GM12878 (cell line): ENCODE measurements around the gene CAMTA1. TPM values are rescaled to one million over a fixed set of nuclear protein-coding genes. Genes with fewer than 3 reads are reported as not detected.

Experiments
- ATAC-seq: fragments of 200-7000 bp; cut with Tn5 transposase; 3 replicates; pipeline ENCODE4 v1.9.1; 2020; ENCODE audit warnings: mild to moderate bottlenecking, moderate library complexity
- BruUV-seq: library from RNA; stranded (reverse); fragments of 400-500 nt; replicated peaks from 2 replicates; lab custom pipeline; 2021; lab: Mats Ljungman, UMichigan
- CTCF ChIA-PET: fragments of 300-600 bp; sonication (Branson Sonifier 250); formaldehyde crosslinking; extraction: SDS; loops from one replicate; lab custom pipeline; 2021; ENCODE audit warnings: inconsistent platforms; lab: Yijun Ruan, JAX
- POLR2A ChIA-PET: fragments of 350-600 bp; formaldehyde crosslinking; extraction: SDS; loops from one replicate; lab custom pipeline; 2021; ENCODE audit warnings: inconsistent platforms; lab: Charles Lee
- RAD21 ChIA-PET: fragments of 300-600 bp; sonication (Branson Sonifier 250); formaldehyde crosslinking; loops from one replicate; lab custom pipeline; 2023; ENCODE audit warnings: antibody characterized with exemption; ENCODE audit not compliant: unreplicated experiment; lab: Charles Lee
- SMC1A ChIA-PET: fragments of 300-600 bp; sonication (Branson Sonifier 250); formaldehyde crosslinking; loops from one replicate; lab custom pipeline; 2023; ENCODE audit not compliant: unreplicated experiment, uncharacterized antibody; lab: Charles Lee
- DNase-seq: peaks from one replicate; pipeline ENCODE4 v3.0.0-alpha.2; 2011; ENCODE audit warnings: low read depth, low spot score
- FAIRE-seq: peaks from 3 replicates; lab custom pipeline; 2011; peaks lifted over from hg19 to GRCh38; lab: Jason Lieb, UNC
- H2AFZ ChIP-seq: 2 replicates; pipeline ENCODE4 v1.6.0; 2011; ENCODE audit warnings: low read depth, low read length, control low read depth; ENCODE audit not compliant: control insufficient read depth
- H3K27ac ChIP-seq: 2 replicates; pipeline ENCODE4 v1.5.1; 2011; ENCODE audit warnings: control low read depth; ENCODE audit not compliant: control insufficient read depth, insufficient read depth
- H3K27me3 ChIP-seq, 2 experiments: replicated peaks in 1 of 2; 2 replicates each; pipeline versions ENCODE4 v1.6.0 to v1.6.1; 2011; ENCODE audit warnings: low read length in 1 of 2; ENCODE audit not compliant: control insufficient read depth in 2 of 2, insufficient read depth in 2 of 2
- H3K36me3 ChIP-seq, 2 experiments: 2 replicates each; pipeline ENCODE4 v1.5.1; 2011; ENCODE audit warnings: low read length in 1 of 2; ENCODE audit not compliant: control insufficient read depth in 2 of 2, insufficient read depth in 2 of 2
- H3K4me1 ChIP-seq: 2 replicates; pipeline ENCODE4 v1.6.1; 2011; ENCODE audit warnings: mild to moderate bottlenecking, low read length, moderate library complexity, mixed read lengths; ENCODE audit not compliant: control insufficient read depth, insufficient read depth
- H3K4me2 ChIP-seq: 2 replicates; pipeline ENCODE4 v1.6.0; 2011; ENCODE audit warnings: control low read depth; ENCODE audit not compliant: control insufficient read depth, insufficient read depth
- H3K4me3 ChIP-seq: fragments of 200-600 bp; sonication (generic); 2 replicates; pipeline ENCODE4 v1.5.1; 2016
- H3K79me2 ChIP-seq: 2 replicates; pipeline ENCODE4 v1.6.0; 2011; ENCODE audit warnings: low read length; ENCODE audit not compliant: control insufficient read depth, insufficient read depth
- H3K9ac ChIP-seq: 2 replicates; pipeline ENCODE4 v1.8.0; 2011; ENCODE audit warnings: low read length, control low read depth, mixed read lengths; ENCODE audit not compliant: control insufficient read depth, insufficient read depth
- H3K9me3 ChIP-seq: replicated peaks from 3 replicates; pipeline ENCODE4 v1.5.1; 2011; ENCODE audit warnings: mild to moderate bottlenecking, low read length; ENCODE audit not compliant: control insufficient read depth, insufficient read depth
- H4K20me1 ChIP-seq: 2 replicates; pipeline ENCODE4 v1.6.0; 2011; ENCODE audit not compliant: control insufficient read depth, insufficient read depth
- ATF2 ChIP-seq: IDR thresholded peaks from 2 replicates; pipeline ENCODE4 v1.6.1; 2012; ENCODE audit warnings: low read length, inconsistent platforms
- CHD4 ChIP-seq: fragments of 200-600 bp; sonication (generic); IDR thresholded peaks from 2 replicates; pipeline ENCODE4 v1.6.1; 2016; ENCODE audit warnings: mild to moderate bottlenecking
- HCFC1 ChIP-seq: fragments of 150-350 bp; IDR thresholded peaks from 2 replicates; pipeline ENCODE4 v1.6.1; 2014; ENCODE audit warnings: low read length
- HDGF ChIP-seq: fragments of 450-650 bp; IDR thresholded peaks from 2 replicates; pipeline ENCODE4 v1.6.1; 2016; ENCODE audit warnings: antibody characterized with exemption
- JUND ChIP-seq: IDR thresholded peaks from 2 replicates; pipeline ENCODE4 v1.6.1; 2012; ENCODE audit warnings: low read depth, mild to moderate bottlenecking, low read length, improper control_type of control experiment, moderate library complexity
- KDM1A ChIP-seq: fragments of 200-600 bp; sonication (generic); IDR thresholded peaks from 2 replicates; pipeline ENCODE4 v1.6.1; 2016; ENCODE audit warnings: borderline replicate concordance
- MYB ChIP-seq: fragments of 150-350 bp; IDR thresholded peaks from 2 replicates; pipeline ENCODE4 v1.6.1; 2014; ENCODE audit warnings: mild to moderate bottlenecking, low read depth, low read length, borderline replicate concordance
- NFYB ChIP-seq: IDR thresholded peaks from 2 replicates; pipeline ENCODE4 v1.6.1; 2011; ENCODE audit warnings: low read depth, mild to moderate bottlenecking, low read length, improper control_type of control experiment, moderate library complexity; ENCODE audit not compliant: insufficient read depth
- NR2C1 ChIP-seq: fragments of 450-650 bp; IDR thresholded peaks from 2 replicates; pipeline ENCODE4 v1.6.1; 2017; ENCODE audit warnings: antibody characterized with exemption, mild to moderate bottlenecking, moderate library complexity
- RB1 ChIP-seq: fragments of 450-650 bp; formaldehyde crosslinking; IDR thresholded peaks from 2 replicates; pipeline ENCODE4 v1.6.1; 2017; ENCODE audit warnings: mild to moderate bottlenecking, borderline replicate concordance
- RCOR1 ChIP-seq: conservative IDR thresholded peaks from 2 replicates; pipeline ENCODE4 v1.6.1; 2012; ENCODE audit warnings: low read depth, low read length, improper control_type of control experiment
- RELA ChIP-seq: fragments of 450-650 bp; IDR thresholded peaks from 2 replicates; pipeline ENCODE4 v1.8.0; 2014; ENCODE audit warnings: borderline replicate concordance; ENCODE audit not compliant: partially characterized antibody
- SREBF1 ChIP-seq: IDR thresholded peaks from 2 replicates; pipeline ENCODE4 v1.6.1; 2012; ENCODE audit warnings: mild to moderate bottlenecking, low read length
- TAF1 ChIP-seq: IDR thresholded peaks from 2 replicates; pipeline ENCODE4 v1.6.1; 2011; ENCODE audit warnings: mild to moderate bottlenecking, low read depth, low read length, borderline replicate concordance
- ZNF24 ChIP-seq: fragments of 450-650 bp; IDR thresholded peaks from 2 replicates; pipeline ENCODE4 v1.6.1; 2017; ENCODE audit warnings: antibody characterized with exemption, mild to moderate bottlenecking
- ZNF274 ChIP-seq: IDR thresholded peaks from one replicate; pipeline ENCODE4 v1.8.0; 2011; ENCODE audit not compliant: insufficient read length, insufficient read depth
- ZNF384 ChIP-seq: IDR thresholded peaks from 2 replicates; pipeline ENCODE4 v1.6.1; 2012; ENCODE audit warnings: low read depth, mild to moderate bottlenecking, low read length, improper control_type of control experiment, borderline replicate concordance
- WGBS: methylation state at CpG from one replicate; pipeline ENCODE4 v1.1.6; 2016; ENCODE audit warnings: low lambda C conversion rate; ENCODE audit not compliant: insufficient replicate concordance, insufficient coverage; ENCODE audit errors: missing lambda C conversion rate; 5-methylcytosine and 5-hydroxymethylcytosine counted together
- in situ Hi-C: fragments of 300-500 bp; cut with MboI; formaldehyde crosslinking; loops from 9 replicates; pipeline ENCODE4 v1.14.3; 2018; ENCODE audit warnings: mixed read lengths
- intact Hi-C: fragments of 100-400 bp; cut with micrococcal nuclease; formaldehyde crosslinking; loops from one replicate; pipeline ENCODE4 v1.14.2; 2022; ENCODE audit not compliant: unreplicated experiment
- polyA plus RNA-seq, 11 experiments: library from polyadenylated mRNA; depleted of rRNA in 4 of 11; unstranded in 6 of 11; stranded (reverse) in 5 of 11; fragments of >200 nt; fragmentation: Nextera tagmentation in 4 of 11; fragmentation: Illumina TruSeq in 1 of 11; extraction: Ambion mirVana in 4 of 11; extraction: Trizol in 1 of 11; gene quantifications; 1 replicate in 1 of 11; 2 replicates in 10 of 11; pipeline versions ENCODE4 v1.2.1 to v1.2.3, GENCODE V29; 2011 to 2016; ENCODE audit warnings: inconsistent platforms in 2 of 11, missing spikeins in 2 of 11, low read depth in 1 of 11
- total RNA-seq, 4 experiments: library from RNA; depleted of rRNA in 3 of 4; stranded (reverse); fragments of >200 nt in 3 of 4; fragmentation: Illumina TruSeq in 1 of 4; extraction: Trizol in 1 of 4; gene quantifications; 2 replicates each; pipeline versions ENCODE4 v1.2.1 to v1.2.3, GENCODE V29; 2013 to 2021
- TF ChIP-seq, protein P1 (sequence below): fragments of 450-650 bp; IDR thresholded peaks from 2 replicates; pipeline ENCODE4 v1.6.1; 2017; ENCODE audit warnings: mild to moderate bottlenecking, low read depth, inconsistent platforms; ENCODE audit not compliant: poor library complexity, severe bottlenecking

The CAMTA1 gene
- total and polyA plus RNA-seq, 10 of the 15 experiments (the other 5 are each of a cell fraction or from before 2014, with no cell fraction given), result 37.7 to 148 (median 76.4) TPM

- SMC1A ChIA-PET, result no interaction called here
- no TSS peak for BruUV-seq
- Histone ChIP-seq H3K27ac (no peak overlapping the region), H3K36me3 (no peaks in the 10 kb centered on the region), H3K4me3 (no peak overlapping the region), H3K79me2 (no peaks in the 10 kb centered on the region), H3K9ac (no peak overlapping the region), H2AFZ (no peak overlapping the region), H3K9me3 (no peaks in the 10 kb centered on the region; the same call in 2 of the 3 replicates), H3K4me1 (no peaks in the 10 kb centered on the region), H3K27me3 (no peaks in the 10 kb centered on the region; a peak in 1 of 4 replicates), H4K20me1 (no peaks in the 10 kb centered on the region), H3K4me2 (no peak overlapping the region)
- FAIRE-seq (no peak), DNase-seq (no peak), ATAC-seq (no peak)
- POLR2A ChIA-PET, result no interaction called here
- TF ChIP-seq MYB (no peak), NR2C1 (no peak), KDM1A (no peak), NFYB (no peak), ZNF24 (no peak), RELA (no peak), RCOR1 (no peak), HCFC1 (no peak), TAF1 (no peak), HDGF (no peak), ATF2 (no peak), ZNF274 (no peak), SREBF1 (no peak), RB1 (no peak), JUND (no peak), ZNF384 (no peak), CHD4 (no peak)
- TF ChIP-seq, protein P1, sequence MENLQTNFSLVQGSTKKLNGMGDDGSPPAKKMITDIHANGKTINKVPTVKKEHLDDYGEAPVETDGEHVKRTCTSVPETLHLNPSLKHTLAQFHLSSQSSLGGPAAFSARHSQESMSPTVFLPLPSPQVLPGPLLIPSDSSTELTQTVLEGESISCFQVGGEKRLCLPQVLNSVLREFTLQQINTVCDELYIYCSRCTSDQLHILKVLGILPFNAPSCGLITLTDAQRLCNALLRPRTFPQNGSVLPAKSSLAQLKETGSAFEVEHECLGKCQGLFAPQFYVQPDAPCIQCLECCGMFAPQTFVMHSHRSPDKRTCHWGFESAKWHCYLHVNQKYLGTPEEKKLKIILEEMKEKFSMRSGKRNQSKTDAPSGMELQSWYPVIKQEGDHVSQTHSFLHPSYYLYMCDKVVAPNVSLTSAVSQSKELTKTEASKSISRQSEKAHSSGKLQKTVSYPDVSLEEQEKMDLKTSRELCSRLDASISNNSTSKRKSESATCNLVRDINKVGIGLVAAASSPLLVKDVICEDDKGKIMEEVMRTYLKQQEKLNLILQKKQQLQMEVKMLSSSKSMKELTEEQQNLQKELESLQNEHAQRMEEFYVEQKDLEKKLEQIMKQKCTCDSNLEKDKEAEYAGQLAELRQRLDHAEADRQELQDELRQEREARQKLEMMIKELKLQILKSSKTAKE, result no peak
- 17% methylated on average over 10 of the region's 10 CpGs for WGBS
- intact Hi-C loops, result no loop called here
- CTCF ChIA-PET, result no interaction called here
- RAD21 ChIA-PET, result no interaction called here
- in situ Hi-C loops, result no loop called here
Observed at GRCh38 chr1:7565099-7565750, 780.0 kb downstream of the CAMTA1 start.
